HFF-Myc (cell line): ENCODE results near the gene ACOT7.
"Not testable (repeated sequence)": the region's sequence is repeated elsewhere in the genome, so short reads cannot be mapped to it uniquely, and the experiment has no call there.

Experiments used
- DNase-seq: peaks from one replicate; pipeline ENCODE4 v3.0.0-alpha.2; 2011; ENCODE audit warnings: low read depth; ENCODE audit errors: extremely low read depth
- H3K4me3 ChIP-seq: replicated peaks from 2 replicates; pipeline ENCODE4 v1.5.1; 2011; ENCODE audit warnings: low read depth, mild to moderate bottlenecking, control low read depth, low read length
- CTCF ChIP-seq: IDR thresholded peaks from 2 replicates; pipeline ENCODE4 v1.5.1; 2012; ENCODE audit warnings: mild to moderate bottlenecking, low read depth, low read length, control low read depth; ENCODE audit errors: missing control alignments

Gene ACOT7

GRCh38 chr1:6384135-6384534 lies 9.4 kb downstream of the ACOT7 start:
- H3K4me3 ChIP-seq, result no peak overlapping the region
- DNase-seq, result no peak
- no peak for TF ChIP-seq CTCF

- H3K4me3 ChIP-seq, result no peak overlapping the region
- DNase-seq, result no peak
- TF ChIP-seq CTCF, result no peak
Observed at GRCh38 chr1:6380037-6380436, 13.5 kb downstream of the ACOT7 start.

- no peak for DNase-seq
- no peak overlapping the region for H3K4me3 ChIP-seq
- no peak for TF ChIP-seq CTCF
Observed at GRCh38 chr1:6378096-6378746, 15.3 kb downstream of the ACOT7 start.

- TF ChIP-seq CTCF, result no peak
- DNase-seq, result no peak
- H3K4me3 ChIP-seq, result no peak overlapping the region
Observed at GRCh38 chr1:6373961-6374720, 19.4 kb downstream of the ACOT7 start.

- DNase-seq, H3K4me3 ChIP-seq: not testable (repeated sequence)
Observed at GRCh38 chr1:6372236-6372635, 21.3 kb downstream of the ACOT7 start.

- TF ChIP-seq CTCF, result no peak
- DNase-seq, result no peak
- no peak overlapping the region for H3K4me3 ChIP-seq
Observed at GRCh38 chr1:6370006-6370405, 23.6 kb downstream of the ACOT7 start.

- no peak overlapping the region for H3K4me3 ChIP-seq
- no peak for DNase-seq
- TF ChIP-seq CTCF, result no peak
Observed at GRCh38 chr1:6367381-6368012, 26.1 kb downstream of the ACOT7 start.
